Ovary (tissue), 9 donors: ENCODE data around the gene KLHDC8A. TPM values are rescaled to one million over a fixed set of nuclear protein-coding genes. Genes with fewer than 3 reads are reported as not detected.

Source experiments
- DNase-seq, 5 donors: peaks; one replicate each; pipeline ENCODE4 v3.0.0-alpha.2; 2019 to 2020
- H3K27ac ChIP-seq, 2 donors: fragments of 200-600 bp; one replicate each; pipeline versions ENCODE4 v1.5.1 to v1.8.0; 2019 to 2022
- H3K27me3 ChIP-seq: fragments of 200-600 bp; one replicate; pipeline ENCODE4 v1.8.0; 2022
- H3K36me3 ChIP-seq: fragments of 200-600 bp; sonication (generic); one replicate; pipeline ENCODE4 v1.5.1; 2019
- H3K4me1 ChIP-seq: one replicate; pipeline ENCODE4 v1.8.1; 2013; ENCODE audit warnings: mild to moderate bottlenecking, moderate library complexity; ENCODE audit not compliant: insufficient read depth
- H3K4me3 ChIP-seq: fragments of 200-600 bp; sonication (generic); one replicate; pipeline ENCODE4 v1.5.1; 2017
- H3K9me3 ChIP-seq, 2 donors: fragments of 200-600 bp in 1 of 2; sonication (generic) in 1 of 2; one replicate each; pipeline versions ENCODE4 v1.5.1 to v1.8.1; 2013 to 2019; ENCODE audit warnings: mild to moderate bottlenecking in 1 of 2, moderate library complexity in 1 of 2
- CTCF ChIP-seq, 3 donors: fragments of 450-650 bp in 2 of 3; fragments of 200-600 bp in 1 of 3; IDR thresholded peaks; one replicate each; pipeline versions ENCODE4 v1.5.1 to v1.8.0; 2016 to 2022; ENCODE audit warnings: antibody characterized with exemption in 3 of 3, mild to moderate bottlenecking in 1 of 3
- EP300 ChIP-seq: sonication (generic); formaldehyde crosslinking; IDR thresholded peaks from one replicate; pipeline ENCODE4 v1.6.1; 2017; ENCODE audit warnings: antibody characterized with exemption
- POLR2A ChIP-seq: fragments of 450-650 bp; IDR thresholded peaks from one replicate; pipeline ENCODE4 v1.6.1; 2017; ENCODE audit warnings: antibody characterized with exemption, mild to moderate bottlenecking, moderate library complexity
- WGBS, 3 donors: extraction: QIAGEN DNeasy Blood & Tissue Kit in 1 of 3; methylation state at CpG; one replicate each; pipeline versions ENCODE4 v1.1.5 to v1.1.7; 2013 to 2017; 5-methylcytosine and 5-hydroxymethylcytosine counted together
- intact Hi-C, 4 donors: fragments of 100-400 bp; cut with DNase I; formaldehyde crosslinking; loops; one replicate each; pipeline versions ENCODE4 v1.11.0 to v1.15.1; 2022 to 2023
- polyA plus RNA-seq, 2 donors: library from polyadenylated mRNA; stranded (reverse); fragments of 200-250 nt in 1 of 2; fragments of 350-450 nt in 1 of 2; fragmentation: Illumina TruSeq in 1 of 2; extraction: RNeasy Lipid Tissue Mini Kit (QIAGEN cat#74804) in 1 of 2; gene quantifications; one replicate each; pipeline ENCODE4 v1.2.3, GENCODE V29; 2013 to 2014
- total RNA-seq, 7 donors: library from RNA; depleted of rRNA in 2 of 7; stranded (reverse); fragments of >200 nt in 2 of 7; fragmentation: NEBNext Ultra II Directional in 3 of 7; extraction: Animal tissue kit (Norgen Biotek cat#: 25700) in 3 of 7; gene quantifications; one replicate each; pipeline versions ENCODE4 v1.1.0 to v1.2.4, GENCODE V29; 2016 to 2023
- donor health status: DM: no; HTN: no; CAD: no; lungs with moderate emphysema.
- donor health status: DM: no; HTN: no; CAD: no.
- donor health status: Bipolar disorder and iron deficiency.
- donor health status: DM: yes; HTN: yes; CAD: no.
- donor health status: DM: no; HTN: no; CAD: no.
- donor health status: DM: yes; HTN: yes; CAD: no.

The KLHDC8A gene
- total and polyA plus RNA-seq, 9 donors: 111 to 457 (median 270) TPM

GRCh38 chr1:205329719-205330118, 27.0 kb downstream of the KLHDC8A start:
- no peak for DNase-seq
- Histone ChIP-seq H3K36me3 (no peaks in the 10 kb centered on the region), H3K4me3 (no peak overlapping the region), H3K9me3 (no peaks in the 10 kb centered on the region), H3K27ac (no peak overlapping the region), H3K27me3 (no peaks in the 10 kb centered on the region), H3K4me1 (peaks cover 9% of the 10 kb centered on the region)
- 45 to 75% (median 48%) methylated on average over 4 to 5 of the region's 5 CpGs for WGBS, 3 donors
- intact Hi-C loops: loop anchor here in 1 of 4 donors (10.0 kb wide), 1 partner anchor 195 kb away; no protein-coding TSS in a partner anchor
- no peak for TF ChIP-seq CTCF (IDR thresholded peaks at IDR 0.05)
- no peak for TF ChIP-seq EP300
- no peak for TF ChIP-seq POLR2A

GRCh38 chr1:205328476-205328875, 28.2 kb downstream of the KLHDC8A start:
- no peak overlapping the region for H3K27ac ChIP-seq
- H3K9me3 ChIP-seq: no peaks in the 10 kb centered on the region
- 21 to 40% (median 25%) methylated on average over 4 of the region's 4 CpGs for WGBS, 3 donors
- intact Hi-C loops: no loop called here
- no peak overlapping the region for H3K4me3 ChIP-seq
- DNase-seq: peak in 1 of 5 donors; percentile 63
- H3K36me3 ChIP-seq: no peaks in the 10 kb centered on the region
- H3K4me1 ChIP-seq: peaks cover 9% of the 10 kb centered on the region
- TF ChIP-seq CTCF (IDR thresholded peaks at IDR 0.05) (no peak), EP300 (no peak), POLR2A (no peak)
- H3K27me3 ChIP-seq: no peaks in the 10 kb centered on the region

- 72 to 81% (median 80%) methylated on average over 11 of the region's 11 CpGs for WGBS, 3 donors
- intact Hi-C loops: no loop called here
- H3K36me3 ChIP-seq: no peaks in the 10 kb centered on the region
- no peaks in the 10 kb centered on the region for H3K9me3 ChIP-seq
- no peak for DNase-seq
- no peak overlapping the region for H3K4me3 ChIP-seq
- no peak for TF ChIP-seq CTCF (IDR thresholded peaks at IDR 0.05)
- no peak for TF ChIP-seq POLR2A
- TF ChIP-seq EP300: no peak
- H3K4me1 ChIP-seq: peaks cover 9% of the 10 kb centered on the region
- H3K27ac ChIP-seq: no peak overlapping the region
- H3K27me3 ChIP-seq: no peaks in the 10 kb centered on the region
These were observed 29.8 kb downstream of the KLHDC8A start for GRCh38 chr1:205326812-205327466.

DNA sequence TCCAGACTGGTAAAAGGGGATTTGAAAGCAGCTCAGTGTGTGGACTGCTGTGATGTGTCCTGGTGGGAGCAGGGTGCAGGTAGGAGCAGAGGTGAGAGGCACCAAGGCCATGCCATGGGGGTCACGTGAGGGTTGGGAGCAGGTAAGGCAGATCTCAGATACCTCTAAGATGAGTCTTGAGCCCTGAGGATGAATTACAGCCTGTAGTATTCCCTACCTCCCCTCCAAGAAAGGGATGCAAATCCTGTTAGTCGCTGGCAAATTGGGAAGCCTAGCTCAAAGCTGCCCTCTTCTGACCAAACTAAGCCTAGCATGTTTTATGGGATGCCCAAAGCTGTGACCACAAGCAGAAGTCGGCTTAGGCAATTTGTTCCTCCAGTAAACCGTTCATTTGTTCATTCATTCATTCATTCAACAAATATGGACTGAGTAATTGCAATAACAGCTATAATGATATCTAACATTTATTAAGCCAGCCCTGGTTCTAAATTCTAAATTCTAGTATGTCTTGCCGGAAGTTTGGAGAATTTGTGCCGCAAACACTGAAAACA, 31.3 kb downstream of the KLHDC8A start:
- TF ChIP-seq CTCF (IDR thresholded peaks at IDR 0.05) (peak; percentile 66 to 78 (median 71)), EP300 (no peak), POLR2A (no peak)
- no peaks in the 10 kb centered on the region for H3K36me3 ChIP-seq
- H3K4me1 ChIP-seq: peaks cover 3% of the 10 kb centered on the region
- no peak overlapping the region for H3K4me3 ChIP-seq
- WGBS, 3 donors: 30 to 34% (median 33%) methylated on average over 6 of the region's 6 CpGs
- intact Hi-C loops: loop anchor here in 3 of 4 donors (1.0 to 2.0 kb wide), 2 partner anchors 51 to 52 kb away; no protein-coding TSS in a partner anchor
- no peak overlapping the region for H3K27ac ChIP-seq
- H3K9me3 ChIP-seq: no peaks in the 10 kb centered on the region
- peak in 3 of 5 donors; percentile 59 to 74 (median 59) for DNase-seq
- no peaks in the 10 kb centered on the region for H3K27me3 ChIP-seq
